NK-92 (cell line): ENCODE results near the gene IGSF5.
"Not testable (repeated sequence)": the region's sequence is repeated elsewhere in the genome, so short reads cannot be mapped to it uniquely, and the experiment has no call there.

Experiments used
- DNase-seq: peaks from one replicate; lab custom pipeline; 2025; ENCODE audit not compliant: unreplicated experiment; lab: John Stamatoyannopoulos, UW

The IGSF5 gene

GRCh38 chr21:39737376-39738000 is 7.5 kb upstream of the IGSF5 start:
- no peak for DNase-seq

DNA sequence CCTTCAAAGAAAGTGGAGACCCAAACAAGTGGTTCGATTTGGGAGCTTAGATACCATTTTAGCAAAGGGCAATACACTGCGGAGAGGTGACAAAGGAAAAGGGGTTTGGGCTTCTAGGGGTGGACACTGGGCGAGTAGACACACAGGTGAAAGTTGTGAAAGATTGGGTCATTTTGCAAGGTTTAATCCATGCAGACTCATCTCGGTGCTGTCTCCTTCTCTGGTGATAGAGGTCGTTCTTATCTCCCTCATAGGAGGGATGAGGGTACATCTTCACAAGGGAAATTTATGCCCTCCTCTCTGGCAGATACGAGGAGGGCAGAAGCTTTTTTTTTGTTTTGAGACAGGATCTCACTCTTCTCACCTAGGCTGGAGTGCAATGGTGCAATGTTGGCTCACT is 6.4 kb upstream of the IGSF5 start:
- no peak for DNase-seq

DNA sequence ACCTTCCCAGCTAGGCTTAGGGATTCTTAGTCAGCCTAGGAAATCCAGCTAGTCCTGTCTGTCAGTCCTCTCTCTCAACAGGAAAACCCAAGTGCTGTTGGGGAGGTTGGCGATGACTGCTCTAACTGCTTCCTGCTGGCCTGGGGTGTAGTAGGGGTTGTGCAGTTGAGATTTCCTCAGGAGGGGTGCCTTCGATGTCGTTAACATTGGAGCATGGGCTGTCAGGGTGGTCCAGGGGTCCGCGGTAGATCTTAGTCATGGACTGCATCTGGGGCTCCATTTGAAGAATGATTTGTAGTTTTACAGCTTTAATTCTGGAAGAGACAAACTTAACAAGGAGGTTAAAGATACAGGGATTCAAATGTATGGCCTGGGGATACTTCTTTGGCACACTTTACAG is 5.5 kb upstream of the IGSF5 start:
- DNase-seq: not testable (repeated sequence)

DNA sequence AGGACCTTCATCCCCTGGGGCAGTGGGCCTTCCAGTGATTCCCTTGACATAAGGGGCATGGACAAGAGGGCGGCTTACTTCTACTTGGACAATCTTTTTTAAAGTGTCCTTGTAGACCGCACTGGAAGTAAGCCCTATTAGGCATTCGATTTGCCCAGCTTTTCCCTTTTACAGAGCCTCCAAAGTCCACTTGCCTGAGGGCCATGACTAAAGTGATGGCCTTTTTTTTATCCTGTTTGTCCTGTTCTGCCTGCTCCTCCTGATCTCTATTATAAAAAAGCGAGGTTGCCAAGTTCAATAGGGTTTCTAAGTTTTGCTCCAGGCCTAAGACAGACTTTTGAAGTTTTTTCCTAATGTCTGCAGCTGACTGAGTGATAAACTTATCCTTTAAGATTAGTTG is 2.4 kb upstream of the IGSF5 start:
- not testable (repeated sequence) for DNase-seq

GRCh38 chr21:39745332-39745731 is 349 bp downstream of the IGSF5 start:
- DNase-seq: not testable (repeated sequence)

GRCh38 chr21:39750670-39751069 is 5.7 kb downstream of the IGSF5 start:
- no peak for DNase-seq

DNA sequence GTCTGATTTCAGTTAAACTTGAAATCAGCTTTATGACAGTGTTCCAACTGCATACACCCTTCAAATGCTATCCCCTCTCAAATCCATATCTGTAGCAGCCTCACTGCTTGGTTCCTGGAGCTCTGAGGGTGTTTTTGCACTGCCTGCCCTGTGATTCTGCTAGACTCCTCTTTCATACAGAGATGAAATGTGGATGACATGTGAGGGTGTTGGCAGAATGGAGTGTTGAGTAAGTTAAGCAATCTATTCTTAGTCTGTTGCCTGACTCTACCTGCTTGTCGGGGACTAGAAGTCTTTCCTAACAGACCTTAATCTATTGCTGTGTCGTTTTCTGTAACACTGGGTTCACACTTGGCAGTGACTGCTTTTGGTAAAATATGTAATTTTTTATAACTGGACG is 9.8 kb downstream of the IGSF5 start:
- no peak for DNase-seq

GRCh38 chr21:39756285-39756684 is 11.3 kb downstream of the IGSF5 start:
- no peak for DNase-seq

DNA sequence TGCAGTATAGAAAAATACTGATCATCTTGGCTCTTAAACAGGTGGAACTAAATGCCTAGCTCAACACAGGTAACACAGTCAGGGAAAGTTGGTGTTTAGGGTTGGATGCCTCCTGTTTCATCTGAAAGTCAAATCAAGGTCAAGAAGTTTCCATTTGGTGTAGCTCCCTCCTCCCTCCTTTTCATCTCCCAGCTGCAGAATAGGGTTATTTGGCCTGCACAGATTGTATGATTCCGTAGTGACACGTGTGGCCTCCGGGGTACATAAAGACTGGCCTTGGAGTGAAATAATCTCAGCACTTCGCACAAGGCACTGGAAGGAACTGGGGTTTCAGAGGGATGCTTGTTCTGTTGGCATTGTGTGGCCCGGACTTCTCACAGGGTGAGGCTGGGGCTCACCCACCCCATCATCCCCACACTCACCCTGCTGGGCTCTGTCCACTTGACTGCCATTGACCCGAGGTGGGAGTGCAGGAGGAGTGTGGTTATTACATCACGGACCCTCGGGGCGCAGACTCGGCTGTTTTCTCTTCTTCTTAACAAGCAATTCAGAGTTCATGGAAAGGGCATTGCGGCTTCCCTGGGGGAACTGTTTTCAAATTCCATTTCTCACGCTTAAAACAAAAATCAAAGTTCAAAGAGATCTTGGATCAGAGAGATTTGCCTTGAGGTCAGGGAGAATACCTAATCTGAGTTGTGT is 18.4 kb downstream of the IGSF5 start:
- no peak for DNase-seq

- DNase-seq: no peak
Measured at GRCh38 chr21:39774227-39774626, 29.2 kb downstream of the IGSF5 start.

GRCh38 chr21:39775816-39776215 is 30.8 kb downstream of the IGSF5 start:
- no peak for DNase-seq

DNA sequence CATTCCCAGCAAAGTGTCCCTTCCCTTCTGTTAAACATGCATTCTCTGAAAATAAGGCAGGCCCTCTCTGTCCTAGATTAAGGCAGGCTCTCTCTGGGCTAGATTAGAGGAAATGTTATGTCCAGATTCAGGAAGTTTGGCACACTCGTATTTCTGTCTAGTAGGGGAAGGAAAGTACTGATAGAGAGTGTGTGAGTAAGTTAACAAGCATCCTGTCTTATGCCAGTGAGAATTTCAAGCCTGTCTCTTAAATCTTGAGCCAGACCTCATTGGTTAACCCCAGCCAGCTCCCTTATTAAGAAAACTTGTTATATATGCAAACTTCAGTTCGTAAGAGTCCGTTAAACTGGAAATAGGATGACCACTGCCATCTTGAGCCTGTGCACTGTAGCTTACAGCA is 31.6 kb downstream of the IGSF5 start:
- DNase-seq: no peak

DNA sequence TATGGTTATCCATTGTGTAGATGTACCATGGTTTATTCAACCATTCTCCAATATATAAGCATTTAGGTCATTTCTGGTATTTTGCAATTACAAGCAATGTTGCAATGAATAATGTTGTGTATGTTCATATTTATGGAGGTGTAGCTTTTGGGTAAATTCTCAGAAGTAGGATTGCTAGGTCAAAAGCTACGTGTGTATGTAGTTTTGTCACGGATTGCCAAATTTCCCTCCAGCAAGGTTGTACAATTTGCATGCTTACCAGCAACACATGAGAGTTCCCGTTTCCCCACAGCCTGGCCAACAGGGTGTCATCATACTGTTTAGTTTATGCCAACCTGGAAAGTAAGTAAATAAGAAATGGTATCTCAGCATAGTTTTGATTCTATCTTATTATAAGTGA is 36.3 kb downstream of the IGSF5 start:
- DNase-seq: no peak

DNA sequence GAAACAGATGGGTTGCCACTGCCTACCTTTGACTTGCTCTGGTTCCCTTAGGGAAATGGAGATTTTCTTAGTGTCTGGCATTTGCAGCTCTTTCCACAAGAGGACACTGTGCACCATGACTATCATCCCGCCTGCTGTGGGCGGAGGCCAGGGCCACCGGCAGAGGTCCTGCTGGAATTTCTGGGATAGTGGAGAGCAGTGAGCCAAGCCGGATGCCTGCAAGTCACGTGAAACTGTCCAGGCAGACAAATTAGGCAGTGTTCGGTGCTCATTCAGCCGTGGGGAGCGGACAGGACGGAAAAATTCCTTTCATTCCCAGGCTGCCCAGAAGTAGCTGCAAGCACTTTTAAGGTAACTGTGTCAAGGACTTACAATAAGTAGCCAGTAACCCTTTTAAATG is 43.4 kb downstream of the IGSF5 start:
- DNase-seq: no peak

GRCh38 chr21:39796466-39796865 is 51.5 kb downstream of the IGSF5 start:
- DNase-seq: no peak

DNA sequence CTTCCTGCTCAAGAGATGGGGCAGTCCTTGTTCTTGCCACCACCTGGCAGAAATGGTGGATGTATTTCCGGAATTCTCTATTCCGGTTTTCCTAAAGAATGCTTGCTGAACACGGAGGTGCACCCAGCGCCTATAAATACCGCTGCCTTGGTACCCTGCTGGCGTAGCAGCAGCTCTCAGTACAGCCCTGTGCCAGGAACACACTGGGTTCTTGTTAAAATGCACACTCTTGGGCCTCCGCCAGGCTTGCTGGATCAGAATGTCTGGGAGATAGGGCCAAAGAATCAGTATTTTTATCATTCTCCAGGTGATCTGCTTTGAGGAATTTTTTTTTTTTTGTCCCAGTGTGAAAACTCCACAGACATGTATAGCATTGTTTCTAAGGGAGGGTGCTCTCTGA is 54.2 kb downstream of the IGSF5 start:
- no peak for DNase-seq

GRCh38 chr21:39800311-39800710 is 55.3 kb downstream of the IGSF5 start:
- DNase-seq: no peak

DNA sequence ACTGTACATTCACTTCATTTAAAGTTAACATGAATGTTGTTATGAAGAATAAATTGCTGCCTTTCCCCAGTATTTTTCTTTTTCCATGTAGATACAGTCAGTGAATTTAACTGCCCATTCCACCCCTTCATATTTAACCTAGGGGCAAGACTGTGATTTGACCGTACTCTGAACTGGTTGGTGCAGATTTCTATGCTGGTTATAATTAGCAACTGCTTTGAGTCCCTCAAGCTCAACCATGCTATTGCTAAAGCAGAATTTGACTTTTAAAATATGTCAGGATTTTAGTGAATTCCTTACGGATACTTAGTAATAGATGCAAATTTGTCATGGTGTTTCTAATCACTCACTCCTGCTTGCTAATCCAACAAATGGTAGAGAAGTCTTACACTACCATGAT is 57.2 kb downstream of the IGSF5 start:
- DNase-seq: no peak

- no peak for DNase-seq
Measured at GRCh38 chr21:39803393-39803792, 58.4 kb downstream of the IGSF5 start.

DNA sequence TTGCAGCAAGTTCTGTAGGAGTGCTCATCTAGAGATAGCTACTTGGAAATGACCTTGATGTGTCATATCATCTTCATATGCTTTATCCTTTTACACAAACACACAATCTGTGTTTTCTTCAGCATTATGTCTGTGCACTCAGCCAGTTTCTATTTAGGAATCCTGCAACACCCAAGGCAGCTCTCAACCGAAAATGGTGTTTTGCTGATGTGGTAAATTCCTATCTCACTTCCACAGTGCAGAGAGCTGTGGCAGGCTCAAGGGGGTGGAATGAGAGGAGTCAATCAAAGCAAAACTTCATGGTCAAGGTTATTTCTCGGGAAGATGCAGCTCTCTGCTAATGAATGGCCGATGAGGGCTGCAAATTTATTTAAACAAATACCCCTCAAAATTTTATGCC is 59.3 kb downstream of the IGSF5 start:
- DNase-seq: no peak

GRCh38 chr21:39805983-39806382 is 61.0 kb downstream of the IGSF5 start:
- DNase-seq: no peak

- no peak for DNase-seq
Measured at GRCh38 chr21:39807738-39808137, 62.8 kb downstream of the IGSF5 start.

- no peak for DNase-seq
Measured at GRCh38 chr21:39809936-39810335, 65.0 kb downstream of the IGSF5 start.
